Measurements from ENCODE around the gene PRPF40B.
A peak's percentile ranks its signal among the peaks of the same experiment; 100 is the strongest.
"Not testable (repeated sequence)": the region's sequence is repeated elsewhere in the genome, so short reads cannot be mapped to it uniquely, and the experiment has no call there.

Gene PRPF40B

DNA sequence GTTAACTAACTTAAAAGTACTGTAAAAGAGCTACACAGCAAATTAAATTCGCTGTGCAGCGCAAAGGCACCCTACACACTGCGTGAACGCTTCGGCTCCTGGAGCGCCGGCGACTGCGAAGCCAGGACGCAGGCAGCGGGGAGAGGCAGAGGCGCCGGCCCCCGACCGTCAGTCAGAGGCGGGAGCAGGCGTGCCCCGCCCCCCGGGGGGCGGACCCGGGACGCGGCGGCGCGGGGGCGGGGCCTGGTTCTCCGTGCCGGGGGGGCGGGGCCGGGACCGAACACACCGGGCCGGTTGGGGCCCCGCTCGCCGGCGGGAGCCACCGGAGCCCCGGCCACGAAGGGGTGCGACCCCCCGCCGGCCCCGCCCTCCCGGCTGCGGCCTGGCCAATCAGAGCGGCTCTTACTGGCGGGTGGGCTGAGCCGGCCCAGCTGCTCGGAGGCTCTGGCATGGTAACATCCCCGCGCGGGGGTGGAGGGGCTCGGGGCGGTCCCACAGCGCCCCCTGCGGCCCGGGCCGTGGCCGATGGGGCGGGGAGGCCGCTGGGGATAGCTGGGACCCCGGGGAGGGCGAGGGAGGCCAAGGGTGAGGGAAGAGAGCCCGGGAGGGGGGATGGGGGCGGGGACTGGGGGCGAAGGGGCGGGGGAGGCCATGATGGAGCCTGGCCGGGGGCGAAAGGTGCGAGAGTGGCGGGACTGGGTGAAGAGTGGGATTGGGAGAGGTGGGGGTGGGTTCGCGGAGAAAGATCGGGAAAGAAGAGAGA is at the start of gene PRPF40B:
Gene PRPF40B, plus strand, starts transcription at position 420 of the 763 bp plus-strand sequence. Its CDS starts 30 bp downstream, at position 450.
- DNase-seq = peak; percentile 85

DNA sequence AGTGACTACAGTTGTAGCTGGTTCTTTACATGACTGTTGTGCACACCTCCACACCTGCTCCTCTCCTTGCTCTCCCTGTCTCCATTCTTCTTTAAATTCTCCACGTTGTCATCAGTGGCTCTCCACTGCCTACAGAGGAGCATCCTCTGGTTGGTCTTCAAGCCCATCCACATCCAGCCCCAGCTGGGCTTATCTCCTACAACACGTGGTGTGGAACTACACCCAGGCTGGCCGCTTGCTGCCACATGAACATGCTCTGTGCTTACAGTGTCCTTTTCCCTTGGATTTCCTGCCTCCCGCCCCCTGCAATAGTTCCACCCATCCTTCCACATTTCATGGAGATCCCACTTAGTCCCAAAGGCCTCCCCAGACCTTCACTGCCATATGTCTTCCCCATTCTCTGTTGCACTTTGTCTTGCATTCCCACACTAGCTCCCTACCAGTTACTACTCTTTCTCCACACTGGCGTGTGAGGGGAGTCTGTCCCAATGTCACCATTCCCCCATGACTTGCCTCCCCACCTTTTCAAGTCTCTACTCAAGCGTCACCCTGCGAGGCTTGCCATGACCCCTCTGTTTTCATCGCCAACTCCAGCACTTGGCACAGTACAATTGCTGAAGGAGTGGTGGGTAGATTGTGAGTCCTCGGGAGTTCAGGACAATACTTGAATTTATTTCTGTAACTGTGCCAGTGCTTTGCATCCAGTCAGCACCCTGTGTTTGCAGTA is 45.6 kb upstream of the PRPF40B start:
- DNase-seq = no peak

DNA sequence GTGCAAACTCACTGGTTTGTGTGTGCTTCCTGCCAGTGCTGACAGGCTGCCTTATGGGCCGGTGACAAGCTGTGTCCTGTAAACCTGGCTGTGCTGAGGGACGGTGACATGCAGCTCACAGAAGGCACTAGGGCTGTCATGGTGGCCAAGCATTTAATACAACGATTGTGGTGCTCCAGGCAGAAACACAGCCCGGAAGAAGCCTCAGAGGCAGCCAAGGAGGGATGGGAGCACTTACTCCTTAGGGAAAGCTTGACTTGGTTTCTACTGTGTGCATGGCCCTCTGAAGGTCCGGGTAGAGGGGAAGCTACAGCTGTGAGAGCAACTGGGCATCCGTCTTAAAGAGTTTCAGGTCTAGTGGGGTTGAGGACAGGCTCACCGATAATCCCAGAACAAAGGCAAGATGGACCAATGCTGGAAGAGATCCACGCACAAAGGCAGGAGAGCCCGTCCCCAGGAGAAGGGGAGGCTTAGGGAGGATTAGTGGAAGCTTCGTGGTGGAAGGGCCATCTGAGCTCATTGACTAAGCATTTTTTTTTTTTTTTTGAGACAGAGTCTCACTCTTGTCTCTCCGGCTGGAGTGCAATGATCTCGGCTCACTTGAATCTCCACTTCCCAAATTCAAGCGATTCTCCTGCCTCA is 44.8 kb upstream of the PRPF40B start:
- DNase-seq = no peak

DNA sequence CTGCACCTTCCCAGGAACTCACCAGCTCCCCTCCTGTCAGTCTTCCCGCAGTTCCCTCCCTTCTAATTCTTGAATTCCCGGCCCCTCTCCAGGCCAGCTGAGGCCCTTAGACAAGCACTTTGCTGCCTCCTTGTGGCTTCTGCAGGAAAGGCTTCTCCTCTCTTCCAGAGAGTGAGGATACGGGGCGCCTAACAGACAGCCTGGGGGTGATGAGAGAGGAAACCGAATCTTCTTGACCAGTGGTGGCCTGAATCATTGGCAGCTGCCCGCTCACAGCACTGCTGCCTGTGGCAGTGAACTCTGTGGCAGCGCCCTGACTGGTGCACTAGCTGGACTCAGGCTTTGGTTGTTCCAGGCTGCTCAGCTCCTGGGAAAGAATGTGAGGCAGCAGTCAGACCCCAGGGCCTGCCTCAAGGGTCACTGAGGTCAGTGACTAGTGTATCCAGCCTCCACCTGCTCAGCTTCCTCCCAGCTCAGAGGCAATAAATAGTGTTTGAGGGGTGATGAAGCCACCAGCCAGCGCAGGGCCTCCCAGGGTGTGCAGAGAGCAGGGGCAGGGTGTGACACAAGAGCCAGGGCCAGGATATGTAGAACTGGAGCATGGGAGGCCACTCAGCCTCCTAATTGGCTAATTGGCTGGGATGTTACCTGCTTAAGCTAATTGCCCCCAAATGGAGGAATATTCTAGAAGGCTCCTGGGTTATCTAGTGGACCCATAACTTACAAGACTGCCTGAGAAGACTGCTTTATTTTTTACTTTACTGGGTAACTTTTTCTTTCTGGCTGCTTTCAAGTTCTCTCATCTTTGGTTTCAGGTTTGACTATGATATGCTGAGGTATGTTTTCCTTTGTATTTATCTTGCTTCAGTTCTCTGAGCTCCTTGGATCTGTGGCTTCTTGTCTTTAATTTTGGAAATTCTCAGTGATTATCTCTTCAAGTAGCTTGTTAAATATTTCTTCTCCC is 42.5 kb upstream of the PRPF40B start:
- DNase-seq = peak; percentile 66

DNA sequence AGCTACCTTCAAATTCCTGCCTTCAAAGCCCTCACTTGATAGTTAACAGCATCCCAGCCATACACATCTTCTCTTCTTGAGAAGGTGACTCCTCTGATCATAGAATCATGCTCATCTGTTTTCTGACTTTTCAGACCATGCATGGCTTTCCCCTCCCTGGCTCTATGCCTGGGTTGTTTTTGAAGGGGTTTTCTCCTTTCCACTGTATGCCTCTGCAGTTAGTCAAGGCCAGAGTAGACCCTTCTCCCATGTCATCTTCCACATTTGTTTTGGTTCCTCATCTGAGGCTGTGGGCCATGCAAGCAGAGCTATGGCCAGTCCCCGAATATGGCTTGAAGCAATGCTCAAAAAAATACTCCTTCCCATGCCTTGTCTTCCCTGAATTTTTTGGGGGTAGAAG is 41.2 kb upstream of the PRPF40B start:
- no peak for DNase-seq

DNA sequence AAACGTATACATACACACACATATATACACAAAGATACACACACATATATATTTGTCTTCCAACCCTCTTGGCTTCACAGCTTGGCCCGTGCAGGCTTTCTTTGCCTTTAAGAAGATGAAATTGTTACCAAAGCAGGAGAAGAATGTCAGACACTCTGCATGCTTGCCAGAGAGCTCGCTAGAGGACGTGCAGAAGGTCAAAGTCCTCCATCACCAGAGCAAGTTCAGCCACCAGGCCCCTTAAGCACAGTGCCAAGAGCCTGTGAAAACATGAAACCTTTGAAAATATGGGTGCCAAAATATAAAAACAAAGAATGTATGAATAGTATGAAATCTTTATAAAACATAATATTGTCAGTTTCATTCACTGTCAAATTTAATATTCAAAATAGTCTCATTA is 40.5 kb upstream of the PRPF40B start:
- no peak for DNase-seq

DNA sequence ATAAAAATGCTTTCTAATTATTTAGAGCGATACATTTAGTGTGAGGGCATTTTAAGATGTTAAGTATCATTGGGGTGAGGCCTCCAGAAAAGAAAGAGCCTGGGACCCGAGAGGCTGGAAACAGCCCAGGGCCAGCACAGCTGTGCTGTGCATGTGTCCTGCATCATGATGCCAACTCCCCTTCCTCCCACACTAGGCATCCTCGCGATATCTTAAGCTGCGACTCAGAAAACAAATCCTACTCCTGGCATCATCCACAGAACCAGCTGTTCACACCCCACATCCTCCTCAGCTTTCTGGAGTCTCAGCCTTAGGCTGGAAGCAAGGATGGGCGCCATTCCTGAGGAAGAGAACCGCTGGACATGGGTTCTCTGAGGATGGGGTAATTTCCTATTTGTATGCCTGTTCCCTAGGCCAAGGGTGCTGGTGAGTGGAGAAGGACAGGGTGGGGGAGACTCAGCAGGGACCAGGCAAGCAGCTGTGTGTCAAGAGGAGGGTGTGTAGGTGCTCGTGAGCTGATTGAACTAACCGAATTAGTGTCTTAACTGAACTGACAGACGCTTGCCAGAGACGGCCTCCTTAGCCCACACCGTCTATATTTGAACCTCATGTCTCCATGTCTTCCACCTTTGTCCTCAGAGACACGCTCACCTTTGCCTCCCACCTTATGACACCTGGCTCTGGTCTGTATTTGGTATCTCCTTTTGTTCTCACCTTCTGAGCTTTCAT is 39.8 kb upstream of the PRPF40B start:
- no peak for DNase-seq

DNA sequence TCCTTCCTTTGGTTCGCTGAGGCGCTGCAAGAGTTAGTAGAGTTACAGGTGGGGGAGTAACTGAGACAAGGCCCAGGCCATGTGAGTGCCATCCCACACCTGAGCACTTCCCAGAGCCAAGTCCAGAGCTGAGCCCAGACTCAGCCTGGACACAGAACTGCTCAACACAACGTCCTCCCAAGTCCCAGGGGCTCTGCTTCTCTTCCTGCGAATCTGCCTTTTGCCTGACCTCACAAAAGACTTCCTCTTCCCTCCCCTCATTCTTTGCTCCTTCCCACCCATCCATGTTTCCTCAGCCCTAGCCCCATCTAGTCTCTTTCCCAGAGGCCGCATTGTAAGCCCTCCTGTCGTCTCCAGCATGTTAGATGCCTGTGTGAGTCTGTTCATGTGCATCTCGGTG is 38.8 kb upstream of the PRPF40B start:
- DNase-seq = no peak

DNA sequence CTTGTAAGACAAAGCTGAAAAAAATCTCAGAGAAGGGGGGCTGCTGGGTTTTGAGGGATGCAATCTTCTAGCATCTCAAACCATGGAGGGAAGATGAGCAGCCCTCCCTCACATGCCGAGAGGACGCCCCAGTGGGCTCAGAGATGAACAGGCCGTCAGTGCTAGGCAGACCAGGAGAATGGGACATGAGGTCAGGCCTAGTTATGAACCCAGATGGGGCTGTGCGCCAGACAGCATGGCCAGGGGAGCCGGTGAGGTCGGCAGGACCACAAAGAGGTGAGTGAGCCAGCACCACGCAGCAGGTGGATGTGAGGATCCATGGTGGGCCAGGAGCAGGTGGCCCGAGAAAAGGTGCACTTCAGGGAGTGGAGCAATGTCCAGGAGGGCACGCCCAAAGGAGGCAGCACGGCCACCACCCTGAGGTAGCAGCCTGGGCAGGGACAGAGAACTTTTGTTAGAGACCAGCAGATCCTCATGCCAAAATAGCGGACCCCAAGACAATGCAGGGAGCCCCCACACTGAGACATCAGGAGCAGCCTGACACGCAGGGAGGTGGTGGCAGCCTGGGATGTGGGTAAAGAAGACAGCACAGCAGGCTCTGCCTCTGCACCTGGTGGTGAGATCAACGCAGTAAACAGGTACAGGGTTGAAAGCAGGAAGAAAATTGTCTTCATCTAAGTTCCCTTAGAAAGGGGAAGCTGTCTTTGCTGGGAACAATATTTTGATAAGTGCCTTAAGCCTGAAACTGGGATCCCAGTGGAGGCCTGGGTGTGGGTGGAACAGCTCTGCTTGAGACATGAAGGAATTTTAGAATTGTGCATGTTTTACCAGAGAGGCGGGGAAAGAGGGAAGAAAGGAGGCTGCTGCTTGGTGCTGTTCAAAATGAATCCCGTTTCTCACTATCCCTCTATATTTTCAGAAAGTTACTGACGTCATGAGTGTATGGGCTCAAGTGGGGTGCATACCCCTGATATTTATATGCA is 37.6 kb upstream of the PRPF40B start:
- DNase-seq = no peak

DNA sequence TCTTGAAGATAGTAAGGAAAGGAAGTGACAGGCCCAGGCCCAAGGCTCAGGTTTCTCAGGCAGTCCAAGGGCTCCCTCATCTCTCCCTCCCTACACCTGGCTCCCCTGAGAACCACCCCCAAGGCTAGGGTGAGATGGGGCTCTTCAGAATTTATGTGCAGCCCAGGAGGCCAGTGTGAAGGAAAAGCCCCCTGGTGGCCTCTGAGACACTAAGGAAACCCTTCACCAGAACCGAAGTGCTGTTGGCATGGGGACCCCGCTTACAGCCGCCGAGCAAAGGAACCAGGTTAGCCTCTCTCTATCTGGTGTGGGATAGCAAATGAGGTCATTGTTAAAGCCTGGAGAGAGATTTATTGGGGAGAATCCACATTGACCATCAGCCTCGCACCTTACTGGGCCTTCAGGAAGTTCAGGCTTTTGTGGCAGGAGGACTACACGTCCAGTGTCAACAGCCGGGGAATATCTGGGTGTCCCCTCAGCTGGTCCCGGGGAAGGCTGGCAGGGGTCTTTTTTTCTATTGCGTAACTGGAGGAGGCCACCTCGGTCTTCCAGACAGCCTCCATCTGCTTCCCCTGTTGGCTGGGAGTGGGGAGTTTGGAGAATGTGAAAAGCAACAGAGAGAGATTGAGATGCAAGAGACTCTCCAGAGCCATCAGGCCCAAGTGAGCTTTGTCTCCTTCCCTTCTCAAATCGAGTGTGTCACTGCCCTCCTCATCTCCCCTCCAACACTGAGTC is 36.0 kb upstream of the PRPF40B start:
- DNase-seq = no peak

DNA sequence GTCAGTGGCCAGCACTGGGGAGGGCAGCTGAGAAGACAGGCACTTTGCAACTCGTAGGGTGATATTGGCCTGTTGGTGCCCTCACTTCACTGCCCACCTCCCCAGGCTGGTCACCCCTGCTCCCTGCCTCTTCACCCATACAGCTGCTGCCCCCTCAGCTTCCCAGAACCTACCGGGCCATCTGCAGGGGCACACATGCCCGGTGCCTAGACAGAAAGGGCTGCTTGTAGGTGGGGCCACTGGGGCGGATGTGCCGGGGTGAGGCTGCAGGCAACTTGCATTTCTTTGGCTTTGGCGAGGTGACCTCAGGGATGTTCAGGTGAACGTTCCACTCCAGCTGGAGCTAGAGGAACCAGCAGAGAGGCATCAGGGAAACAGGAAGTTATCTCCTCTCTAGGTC is 35.1 kb upstream of the PRPF40B start:
- no peak for DNase-seq

DNA sequence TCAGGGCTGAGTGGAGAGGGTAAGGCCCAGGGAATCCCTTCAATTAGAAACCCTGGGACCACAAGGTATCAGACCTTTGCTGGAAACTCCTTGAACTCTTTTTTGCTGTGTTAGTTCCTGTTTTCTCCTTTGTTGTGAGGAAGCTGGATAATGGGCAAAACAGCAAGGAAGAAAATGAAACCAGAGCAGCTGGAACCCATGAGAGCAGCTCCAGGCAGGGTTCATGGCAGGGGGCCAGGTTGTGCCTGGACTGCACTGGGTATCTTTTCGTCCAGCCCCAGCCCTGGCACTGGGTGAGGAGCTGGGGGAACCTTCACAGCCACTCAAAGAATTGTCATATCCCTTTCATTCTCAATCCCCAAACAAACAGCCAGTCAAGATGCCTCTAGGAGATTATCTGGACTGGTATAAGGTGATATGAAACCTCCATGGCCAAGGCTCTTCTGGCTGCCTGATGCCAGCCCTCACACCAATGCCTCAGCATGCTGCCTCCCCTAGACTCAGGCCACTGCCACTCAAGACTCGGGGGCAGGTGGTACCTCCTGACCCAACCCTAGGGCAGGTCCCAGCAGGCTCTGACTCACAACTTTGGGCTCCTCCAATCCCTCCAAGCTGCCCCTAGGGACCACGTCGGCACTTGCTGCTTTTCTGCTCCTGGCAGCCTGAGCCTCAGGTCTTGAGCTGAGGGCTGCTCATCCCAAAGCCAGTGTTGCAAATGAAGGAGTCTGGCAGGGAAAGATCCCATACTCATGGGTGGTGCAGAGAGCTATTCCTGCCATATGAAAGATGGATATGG is 34.4 kb upstream of the PRPF40B start:
- DNase-seq = no peak

DNA sequence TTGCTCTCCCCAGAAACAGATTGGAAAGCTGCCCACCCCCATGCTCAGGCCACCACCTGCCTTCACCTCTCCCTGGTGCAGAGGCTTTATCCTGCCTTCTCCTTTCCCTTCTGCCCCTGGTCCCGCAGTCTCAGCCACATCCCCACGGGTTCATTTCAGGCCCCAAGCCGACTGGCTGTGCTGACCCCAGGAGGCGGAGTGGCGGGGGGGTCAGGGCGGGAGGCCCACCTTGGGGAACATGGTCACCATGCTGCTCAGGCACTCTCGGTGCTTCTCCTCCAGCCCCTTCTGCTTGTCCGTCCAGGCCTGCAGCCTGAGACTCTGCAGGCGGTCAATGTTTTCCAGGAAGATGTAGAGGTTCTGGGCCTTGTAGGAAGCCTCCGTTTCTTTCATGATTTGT is 24.8 kb upstream of the PRPF40B start:
- DNase-seq = no peak

DNA sequence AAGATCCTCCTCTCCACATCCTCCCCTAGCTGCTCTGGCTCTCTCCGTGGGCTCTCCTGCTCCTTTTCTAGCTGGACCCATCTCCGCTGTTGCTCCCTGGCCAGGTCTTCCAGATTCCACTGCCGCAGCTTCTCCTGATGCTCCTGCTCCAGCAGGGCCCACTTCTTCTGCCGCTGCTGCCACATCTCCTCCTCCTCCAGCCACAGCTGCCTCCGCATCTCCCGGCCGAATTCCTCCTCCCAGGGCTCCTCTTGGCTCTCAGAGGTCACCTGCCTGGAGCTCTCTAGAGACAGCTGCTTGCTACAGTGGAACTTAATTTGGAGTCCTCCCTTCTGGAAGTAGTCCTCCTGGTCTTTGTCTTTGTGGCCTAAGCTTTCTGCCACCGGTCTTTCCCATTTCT is 23.4 kb upstream of the PRPF40B start:
- DNase-seq = no peak

DNA sequence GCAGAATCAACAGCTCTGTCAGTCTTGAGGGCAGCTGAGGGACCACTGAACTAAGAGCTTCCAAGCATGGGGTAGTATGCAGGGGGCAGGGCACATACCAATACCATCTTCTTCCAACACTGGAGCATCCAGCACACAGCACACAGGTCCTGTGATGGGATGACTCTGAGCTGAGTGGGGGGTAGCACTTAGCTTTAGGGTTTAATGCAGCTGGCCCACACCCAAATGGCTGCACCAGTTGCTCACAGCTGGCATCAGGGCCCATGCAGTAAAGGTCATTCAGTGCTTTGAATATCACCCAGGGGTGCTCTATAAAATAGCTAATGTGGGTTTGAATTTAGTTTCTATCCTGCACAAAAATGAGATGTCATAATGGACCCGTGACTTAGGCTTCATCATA is 19.6 kb upstream of the PRPF40B start:
- DNase-seq = no peak

DNA sequence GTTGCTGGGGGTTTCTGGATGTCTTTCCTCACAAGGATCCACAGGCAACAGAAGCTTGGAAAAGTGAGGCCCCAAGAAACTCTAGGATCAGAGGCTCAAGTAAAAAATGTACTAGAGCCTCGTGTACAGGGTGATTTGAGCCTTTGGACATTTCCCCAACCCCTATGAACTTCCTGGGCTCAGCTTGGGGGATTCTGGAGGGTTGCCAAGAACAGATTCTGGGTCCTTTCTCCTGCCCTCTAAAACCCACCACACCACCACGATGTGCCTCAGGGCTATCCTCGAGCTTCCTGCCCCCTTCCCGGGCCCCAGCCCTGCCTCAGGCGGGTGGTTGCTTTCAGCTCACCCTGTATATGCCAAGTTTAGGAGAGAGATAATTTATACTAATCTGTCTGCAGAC is 18.5 kb upstream of the PRPF40B start:
- DNase-seq = no peak

DNA sequence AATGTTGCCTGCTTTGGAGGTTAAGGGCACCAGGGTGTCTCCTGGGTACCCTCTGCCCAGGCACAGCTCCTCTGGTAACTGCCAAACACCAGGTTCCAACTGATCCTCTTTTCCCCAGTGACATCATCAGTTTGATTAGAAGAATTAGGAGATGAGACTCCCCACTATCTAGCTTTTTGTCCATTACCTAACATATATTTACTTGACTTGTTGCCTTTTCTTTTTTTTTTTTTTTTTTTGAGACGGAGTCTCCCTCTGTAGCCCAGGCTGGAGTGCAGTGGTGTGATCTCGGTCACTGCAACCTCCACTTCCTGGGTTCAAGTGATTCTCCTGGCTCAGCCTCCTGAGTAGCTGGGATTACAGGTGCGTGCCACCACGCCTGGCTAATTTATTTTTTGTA is 17.8 kb upstream of the PRPF40B start, which contains the start of gene FAM186B:
Gene FAM186B, minus strand, starts transcription at position 101 of the 400 bp plus-strand sequence. CDS start 162 bp downstream, outside the sequence.
- DNase-seq = not testable (repeated sequence)

DNA sequence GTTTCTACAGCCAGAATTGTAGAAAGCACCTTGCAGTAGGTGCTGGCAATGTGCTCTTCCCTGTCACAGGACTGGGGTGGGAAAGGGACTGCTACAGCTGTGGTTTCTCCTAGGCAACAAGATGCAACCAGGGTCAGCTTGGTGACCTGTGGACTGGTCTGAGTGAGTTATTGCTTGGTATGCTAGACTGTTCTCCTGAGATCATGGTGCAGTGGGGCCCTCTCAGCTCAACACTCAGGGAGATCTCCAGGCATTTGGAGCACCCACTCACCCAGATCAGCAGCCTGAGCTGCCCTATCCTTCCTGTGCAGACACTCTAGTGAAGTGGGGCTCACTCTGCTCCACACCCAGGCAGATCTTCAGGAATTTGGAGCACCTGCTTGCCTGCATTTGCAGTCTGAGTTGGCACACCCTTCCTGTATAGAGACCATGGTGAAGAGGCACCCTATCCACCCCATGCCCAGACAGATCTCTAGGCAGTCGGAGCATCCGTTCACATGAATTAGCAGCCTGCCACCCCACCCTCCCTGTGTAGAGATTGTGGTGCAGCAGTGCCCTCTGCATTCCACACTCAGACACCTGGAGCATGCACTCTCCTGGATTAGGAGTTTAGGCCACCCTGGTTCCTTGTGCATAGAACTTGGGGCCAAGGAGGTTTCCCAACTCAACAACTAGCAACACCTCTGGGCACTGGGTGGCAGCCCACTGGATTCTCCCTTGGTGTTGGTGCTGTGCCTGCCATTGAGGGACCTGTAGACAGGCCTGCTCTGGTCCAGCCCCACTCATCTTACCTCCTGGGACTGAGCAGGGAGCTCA is 14.1 kb upstream of the PRPF40B start:
- DNase-seq = no peak

Data from activated CD4-positive, alpha-beta T cell treated with anti-CD3 and anti-CD28 coated beads, Interleukin-2, amount 50 U/mL, for 16 hours (primary cell).